Measurements from ENCODE around the gene CYP2F1. TPM values are rescaled to one million over a fixed set of nuclear protein-coding genes. Genes with fewer than 3 reads are reported as not detected.
"Not testable (repeated sequence)": the region's sequence is repeated elsewhere in the genome, so short reads cannot be mapped to it uniquely, and the experiment has no call there.

Gene CYP2F1
- total and polyA plus RNA-seq, 2 of the 13 experiments (the other 11 are each of a cell fraction or from before 2014, with no cell fraction given), result not detected

GRCh38 chr19:41097302-41097701 is 16.9 kb upstream of the CYP2F1 start:
- Histone ChIP-seq H3K36me3 (replicated peaks in 1 of 2; ENCODE audit: control insufficient read depth in 1 of 2, insufficient read depth in 2 of 2, low read length in 2 of 2) (no peaks in the 10 kb centered on the region), H3K9me3 (ENCODE audit: low read length) (no peaks in the 10 kb centered on the region), H3K4me3 (replicated peaks in 1 of 3; ENCODE audit: insufficient read depth in 1 of 3, low read depth in 2 of 3, low read length in 3 of 3) (no peak overlapping the region), H3K4me2 (ENCODE audit: low read depth, low read length) (no peak overlapping the region), H3K27me3 (ENCODE audit: control insufficient read depth in 1 of 2, insufficient read depth in 2 of 2, low read length in 2 of 2) (peaks cover 2 to 18% of the 10 kb centered on the region in 2 experiments; a peak in 4 of 5 replicates), H3K27ac (ENCODE audit: extremely low read length, insufficient read depth, low read length) (no peak overlapping the region), H3K9ac (ENCODE audit: insufficient read depth, low read depth, low read length) (no peak overlapping the region), H4K20me1 (ENCODE audit: insufficient read depth, low read length) (no peaks in the 10 kb centered on the region), H3K4me1 (ENCODE audit: insufficient read depth, low read length) (no peaks in the 10 kb centered on the region), H2AFZ (ENCODE audit: low read length) (no peak overlapping the region), H3K79me2 (ENCODE audit: insufficient read depth, low read length) (no peaks in the 10 kb centered on the region)
- ATAC-seq (no peak), DNase-seq (ENCODE audit: low spot score) (no peak), FAIRE-seq (no peak)
- TF ChIP-seq MLLT10 (CRISPR knock-in tag; IDR thresholded peaks at IDR 0.05), result no peak
- peak; percentile 88 for TF ChIP-seq ZNF7 (CRISPR knock-in tag; IDR thresholded peaks at IDR 0.05)
- no TSS peak for BruUV-seq (replicated peaks)
- ChIA-PET POLR2A (no interaction called here), CTCF (ENCODE audit: low intra/inter-chr PET ratio, low total read pairs) (no interaction called here)
- intact Hi-C loops (cut with micrococcal nuclease; ENCODE audit: unreplicated experiment), result no loop called here
- in situ Hi-C loops (cut with HindIII; ENCODE audit: extremely low pct_ligation_motif_present, low pct_unique_long_range_greater_than_20kb), result no loop called here
- WGBS (ENCODE audit: low lambda C conversion rate), result 5% methylated on average over 2 of the region's 2 CpGs

- no peak for FAIRE-seq
- Histone ChIP-seq H3K4me2 (ENCODE audit: low read depth, low read length) (no peak overlapping the region), H3K9me3 (ENCODE audit: low read length) (no peaks in the 10 kb centered on the region), H3K4me3 (replicated peaks in 1 of 3; ENCODE audit: insufficient read depth in 1 of 3, low read depth in 2 of 3, low read length in 3 of 3) (no peak overlapping the region), H2AFZ (ENCODE audit: low read length) (no peak overlapping the region), H3K4me1 (ENCODE audit: insufficient read depth, low read length) (no peaks in the 10 kb centered on the region), H3K27ac (ENCODE audit: extremely low read length, insufficient read depth, low read length) (no peak overlapping the region), H3K36me3 (replicated peaks in 1 of 2; ENCODE audit: control insufficient read depth in 1 of 2, insufficient read depth in 2 of 2, low read length in 2 of 2) (no peaks in the 10 kb centered on the region), H4K20me1 (ENCODE audit: insufficient read depth, low read length) (no peaks in the 10 kb centered on the region), H3K79me2 (ENCODE audit: insufficient read depth, low read length) (no peaks in the 10 kb centered on the region), H3K27me3 (ENCODE audit: control insufficient read depth in 1 of 2, insufficient read depth in 2 of 2, low read length in 2 of 2) (peaks cover 2 to 11% of the 10 kb centered on the region in 2 experiments; a peak in 4 of 5 replicates), H3K9ac (ENCODE audit: insufficient read depth, low read depth, low read length) (no peak overlapping the region)
- in situ Hi-C loops (cut with HindIII; ENCODE audit: extremely low pct_ligation_motif_present, low pct_unique_long_range_greater_than_20kb) (no loop called here), intact Hi-C loops (cut with micrococcal nuclease; ENCODE audit: unreplicated experiment) (no loop called here)
- ChIA-PET POLR2A (no interaction called here), CTCF (ENCODE audit: low intra/inter-chr PET ratio, low total read pairs) (no interaction called here)
- no TSS peak for BruUV-seq (replicated peaks)
- peak; percentile 7 for DNase-seq (ENCODE audit: low spot score)
- WGBS (ENCODE audit: low lambda C conversion rate), result 0% methylated on average over 4 of the region's 5 CpGs
- ATAC-seq, result no peak
- TF ChIP-seq NFKBIZ (CRISPR knock-in tag; IDR thresholded peaks at IDR 0.05) (no peak), ZNF607 (CRISPR knock-in tag; IDR thresholded peaks at IDR 0.05; ENCODE audit: borderline replicate concordance) (no peak), YY1 (IDR thresholded peaks at IDR 0.05; ENCODE audit: insufficient read depth, insufficient replicate concordance, low read depth, low read length) (no peak), ZNF281 (CRISPR knock-in tag; IDR thresholded peaks at IDR 0.05; ENCODE audit: borderline replicate concordance) (peak; percentile 74; the same call in 1 of the 2 replicates)
Observed at GRCh38 chr19:41098762-41099161, 15.5 kb upstream of the CYP2F1 start.

GRCh38 chr19:41102210-41102609 is 12.0 kb upstream of the CYP2F1 start:
- H4K20me1 ChIP-seq (ENCODE audit: insufficient read depth, low read length); ATAC-seq; H3K4me2 ChIP-seq (ENCODE audit: low read depth, low read length); H3K79me2 ChIP-seq (ENCODE audit: insufficient read depth, low read length); H3K27me3 ChIP-seq (ENCODE audit: control insufficient read depth in 1 of 2, insufficient read depth in 2 of 2, low read length in 2 of 2); CTCF ChIA-PET (ENCODE audit: low intra/inter-chr PET ratio, low total read pairs); H3K9me3 ChIP-seq (ENCODE audit: low read length); H3K9ac ChIP-seq (ENCODE audit: insufficient read depth, low read depth, low read length); H3K4me3 ChIP-seq (replicated peaks in 1 of 3; ENCODE audit: insufficient read depth in 1 of 3, low read depth in 2 of 3, low read length in 3 of 3); H3K4me1 ChIP-seq (ENCODE audit: insufficient read depth, low read length); FAIRE-seq; H3K27ac ChIP-seq (ENCODE audit: extremely low read length, insufficient read depth, low read length); H2AFZ ChIP-seq (ENCODE audit: low read length); in situ Hi-C loops (cut with HindIII; ENCODE audit: extremely low pct_ligation_motif_present, low pct_unique_long_range_greater_than_20kb); BruUV-seq (replicated peaks); DNase-seq (ENCODE audit: low spot score); intact Hi-C loops (cut with micrococcal nuclease; ENCODE audit: unreplicated experiment); POLR2A ChIA-PET; H3K36me3 ChIP-seq (replicated peaks in 1 of 2; ENCODE audit: control insufficient read depth in 1 of 2, insufficient read depth in 2 of 2, low read length in 2 of 2): not testable (repeated sequence)
- WGBS (ENCODE audit: low lambda C conversion rate), result 0% methylated on average over 1 of the region's 1 CpG

Data from HepG2 (cell line).